Activated naive CD8-positive, alpha-beta T cell treated with anti-CD3 and anti-CD28 coated beads, Interleukin-2, amount 10 ng/mL, durations not matched to agents 7 days and 5 days (primary cell): ENCODE measurements around the gene PPP4C. TPM values are rescaled to one million over a fixed set of nuclear protein-coding genes. Genes with fewer than 3 reads are reported as not detected.
A peak's percentile ranks its signal among the peaks of the same experiment; 100 is the strongest.
"Not testable (repeated sequence)": the region's sequence is repeated elsewhere in the genome, so short reads cannot be mapped to it uniquely, and the experiment has no call there.

ENCODE experiments used
- ATAC-seq: fragments of 150-1000 bp; cut with Tn5 transposase; one replicate; pipeline ENCODE4 v1.10.0; 2021; ENCODE audit warnings: low read depth, moderate library complexity
- POLR2A ChIA-PET: fragments of 350-600 bp; sonication (Branson Sonifier 250); formaldehyde crosslinking; loops from one replicate; lab custom pipeline; 2021; ENCODE audit warnings: antibody characterized with exemption; lab: Charles Lee
- DNase-seq: peaks from one replicate; pipeline ENCODE4 v3.0.0; 2021
- H3K27ac Mint-ChIP-seq: one replicate; pipeline ENCODE4 v1.8.0; 2022; ENCODE audit warnings: mild to moderate bottlenecking, mixed read lengths
- H3K27me3 Mint-ChIP-seq: one replicate; pipeline ENCODE4 v1.8.0; 2022; ENCODE audit warnings: mild to moderate bottlenecking, moderate library complexity, mixed read lengths
- H3K36me3 Mint-ChIP-seq: one replicate; pipeline ENCODE4 v1.8.0; 2021; ENCODE audit warnings: mild to moderate bottlenecking, mixed read lengths
- H3K4me1 Mint-ChIP-seq: one replicate; pipeline ENCODE4 v1.8.0; 2021; ENCODE audit warnings: mixed read lengths
- H3K4me3 Mint-ChIP-seq: one replicate; pipeline ENCODE4 v1.8.0; 2022; ENCODE audit warnings: mild to moderate bottlenecking, moderate library complexity, mixed read lengths
- H3K9me3 Mint-ChIP-seq: one replicate; pipeline ENCODE4 v1.8.0; 2021; ENCODE audit warnings: mixed read lengths
- total RNA-seq, 2 experiments: library from RNA; stranded (reverse); gene quantifications; one replicate each; pipeline ENCODE4 v1.2.3, GENCODE V29; 2021

Gene PPP4C
- total RNA-seq, 2 experiments from 2014 or later, result 123 to 133 TPM

DNA sequence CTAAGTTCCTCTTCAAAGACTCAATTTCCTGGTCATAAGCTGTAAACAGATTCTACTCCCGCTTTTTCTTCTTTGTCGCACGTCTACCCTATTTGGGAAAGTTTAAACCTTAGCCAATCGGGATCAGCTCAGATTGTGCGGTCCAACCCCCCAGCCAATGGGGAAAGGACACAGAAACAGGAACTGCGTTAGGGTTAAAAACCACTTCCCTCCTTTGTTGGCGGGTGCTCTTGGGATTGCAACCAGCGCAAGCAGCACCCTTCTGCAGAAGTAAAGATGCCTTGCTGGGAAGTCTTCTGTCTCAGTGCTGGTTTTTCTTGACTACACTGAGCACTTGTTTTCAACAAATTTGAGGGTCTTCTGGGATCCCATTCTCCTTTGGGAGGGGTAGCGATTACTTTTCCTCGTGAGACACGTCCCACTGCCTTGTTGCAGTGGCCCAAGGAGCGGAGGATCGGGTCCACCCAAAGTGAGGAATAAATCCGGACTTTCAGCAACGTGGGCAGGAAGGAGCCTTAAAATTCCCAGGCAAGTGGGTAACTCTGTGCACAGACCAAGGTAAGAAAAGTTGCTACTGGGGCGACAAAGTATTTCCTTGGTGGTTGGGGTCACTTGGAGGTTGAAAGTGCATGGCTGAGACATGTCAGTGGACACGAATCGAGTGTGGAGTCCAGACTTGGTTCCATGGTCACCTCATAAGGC is 21.2 kb downstream of the PPP4C start:
- POLR2A ChIA-PET, result interaction anchor here (1.2 to 8.1 kb wide), 2 partner anchors 33 to 88 kb away, joined by 3 to 132 read pairs; partner anchors contain the start of gene CORO1A
- H3K27ac Mint-ChIP-seq, result peak overlapping the region; percentile 89
- DNase-seq, result no peak

DNA sequence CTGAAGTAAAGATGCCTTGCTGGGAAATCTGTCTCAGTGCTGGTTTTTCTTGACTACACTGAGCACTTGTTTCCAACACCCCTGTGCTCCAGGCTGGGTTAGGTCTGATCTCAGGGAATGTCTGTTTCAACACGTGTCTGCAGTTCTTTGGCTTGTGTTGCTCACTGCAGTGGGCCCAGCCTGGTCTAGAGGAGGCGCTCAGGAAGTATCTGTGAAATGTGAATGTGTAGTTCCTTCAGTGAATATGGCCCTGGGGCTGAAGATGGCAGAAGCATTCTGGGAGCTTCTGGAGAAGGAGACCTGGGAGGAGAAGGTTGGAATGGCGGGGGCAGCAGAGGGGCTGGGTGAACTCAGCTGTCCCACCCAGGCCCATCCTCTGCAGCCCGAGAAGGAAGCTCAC is 28.3 kb downstream of the PPP4C start:
- POLR2A ChIA-PET, result interaction anchor here (1.4 to 2.3 kb wide), 3 partner anchors 9 to 80 kb away, joined by 3 to 5 read pairs (median 5); partner anchors contain the start of genes CORO1A, GDPD3 and TBX6
- Mint-ChIP-seq H3K9me3 (peaks cover 6% of the 10 kb centered on the region), H3K4me3 (no peak overlapping the region), H3K4me1 (no peaks in the 10 kb centered on the region), H3K27me3 (no peaks in the 10 kb centered on the region), H3K36me3 (peaks cover 25% of the 10 kb centered on the region), H3K27ac (peak overlapping the region; percentile 51)
- ATAC-seq (no peak), DNase-seq (no peak)

More for the DNA sequence above, 21.2 kb downstream of the PPP4C start:
- no peaks in the 10 kb centered on the region for H3K27me3 Mint-ChIP-seq
- H3K9me3 Mint-ChIP-seq, result peaks cover 16% of the 10 kb centered on the region
- peaks cover 30% of the 10 kb centered on the region for H3K36me3 Mint-ChIP-seq
- H3K4me1 Mint-ChIP-seq, result peaks cover 29% of the 10 kb centered on the region
- peak overlapping the region; percentile 68 for H3K4me3 Mint-ChIP-seq
- no peak for ATAC-seq

- peaks cover 4% of the 10 kb centered on the region for H3K9me3 Mint-ChIP-seq
- POLR2A ChIA-PET, result interaction anchor here (0.7 to 2.3 kb wide), 4 partner anchors 9 to 79 kb away, joined by 3 to 5 read pairs (median 5); partner anchors contain the start of genes ALDOA, CORO1A, GDPD3 and TBX6
- no peak for DNase-seq
- H3K4me3 Mint-ChIP-seq, result no peak overlapping the region
- peaks cover 25% of the 10 kb centered on the region for H3K36me3 Mint-ChIP-seq
- peak overlapping the region; percentile 51 for H3K27ac Mint-ChIP-seq
- ATAC-seq, result no peak
- H3K27me3 Mint-ChIP-seq, result no peaks in the 10 kb centered on the region
- H3K4me1 Mint-ChIP-seq, result no peaks in the 10 kb centered on the region
Measured at GRCh38 chr16:30104492-30104891, 28.7 kb downstream of the PPP4C start.

- Mint-ChIP-seq H3K36me3 (peaks cover 32% of the 10 kb centered on the region), H3K4me3 (no peak overlapping the region), H3K4me1 (peaks cover 6% of the 10 kb centered on the region), H3K27me3 (no peaks in the 10 kb centered on the region), H3K9me3 (no peaks in the 10 kb centered on the region), H3K27ac (no peak overlapping the region)
- ATAC-seq (no peak), DNase-seq (no peak)
- POLR2A ChIA-PET, result no interaction called here
Measured at GRCh38 chr16:30108059-30108850, 32.5 kb downstream of the PPP4C start.

- Mint-ChIP-seq H3K36me3 (peaks cover 20% of the 10 kb centered on the region), H3K4me3 (no peak overlapping the region), H3K27me3 (no peaks in the 10 kb centered on the region), H3K9me3 (no peaks in the 10 kb centered on the region), H3K4me1 (peaks cover 9% of the 10 kb centered on the region), H3K27ac (no peak overlapping the region)
- POLR2A ChIA-PET, result interaction anchor here (0.6 to 1.1 kb wide), 4 partner anchors 18 to 73 kb away, joined by 3 read pairs; partner anchors contain the start of genes CORO1A and TBX6
- DNase-seq, result no peak
- ATAC-seq, result no peak
Measured at GRCh38 chr16:30110661-30111060, 34.9 kb downstream of the PPP4C start.

DNA sequence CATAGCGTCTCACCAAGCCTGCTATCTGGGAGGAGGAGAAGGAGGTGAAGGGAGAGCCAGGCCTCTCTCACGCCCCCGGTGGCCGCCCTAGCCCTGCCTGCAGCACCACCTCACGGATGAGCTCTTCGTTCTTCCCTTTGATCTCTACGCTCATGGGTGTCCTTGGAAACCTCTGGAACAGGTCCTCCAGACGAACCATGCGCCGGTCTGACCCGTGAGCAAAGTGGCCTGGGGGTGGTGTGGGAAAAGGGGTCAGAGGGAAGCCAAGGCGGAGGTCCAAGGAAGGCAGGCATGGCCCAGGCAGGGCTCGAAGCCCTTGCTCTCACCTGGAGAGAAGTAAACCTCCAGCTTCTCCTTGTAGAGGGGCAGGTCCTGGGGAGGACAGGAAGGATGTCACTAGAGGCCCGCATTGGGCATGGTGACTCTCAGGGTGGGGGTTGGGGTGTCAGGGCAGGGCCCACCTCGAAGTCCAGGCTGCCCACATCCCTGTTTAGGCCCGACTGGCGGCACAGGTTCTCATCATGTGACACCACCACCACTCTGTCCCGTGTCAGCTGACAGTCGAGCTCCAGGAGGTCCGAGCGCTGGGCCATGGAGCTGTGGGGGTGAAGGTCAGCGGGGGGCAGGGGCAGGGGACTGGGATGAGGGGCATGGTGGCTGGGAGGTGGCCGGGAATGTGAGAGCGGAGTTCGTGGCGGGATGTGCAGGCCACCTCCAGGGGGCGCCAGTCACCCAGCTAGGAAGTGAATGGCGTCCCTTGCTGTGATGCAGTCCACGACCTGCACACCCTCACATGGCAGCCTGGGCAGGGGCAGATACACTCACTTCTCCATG is 36.6 kb downstream of the PPP4C start:
- no peaks in the 10 kb centered on the region for H3K27me3 Mint-ChIP-seq
- POLR2A ChIA-PET, result interaction anchor here (0.8 to 4.8 kb wide), 7 partner anchors 8 to 295 kb away, joined by 3 to 30 read pairs (median 4); partner anchors contain the start of genes CORO1A, MAPK3 and ZNF771
- peaks cover 17% of the 10 kb centered on the region for H3K36me3 Mint-ChIP-seq
- peak; percentile 75 for DNase-seq
- peak overlapping the region; percentile 64 for H3K27ac Mint-ChIP-seq
- no peaks in the 10 kb centered on the region for H3K9me3 Mint-ChIP-seq
- peaks cover 9% of the 10 kb centered on the region for H3K4me1 Mint-ChIP-seq
- ATAC-seq, result peak; percentile 50
- H3K4me3 Mint-ChIP-seq, result no peak overlapping the region

DNA sequence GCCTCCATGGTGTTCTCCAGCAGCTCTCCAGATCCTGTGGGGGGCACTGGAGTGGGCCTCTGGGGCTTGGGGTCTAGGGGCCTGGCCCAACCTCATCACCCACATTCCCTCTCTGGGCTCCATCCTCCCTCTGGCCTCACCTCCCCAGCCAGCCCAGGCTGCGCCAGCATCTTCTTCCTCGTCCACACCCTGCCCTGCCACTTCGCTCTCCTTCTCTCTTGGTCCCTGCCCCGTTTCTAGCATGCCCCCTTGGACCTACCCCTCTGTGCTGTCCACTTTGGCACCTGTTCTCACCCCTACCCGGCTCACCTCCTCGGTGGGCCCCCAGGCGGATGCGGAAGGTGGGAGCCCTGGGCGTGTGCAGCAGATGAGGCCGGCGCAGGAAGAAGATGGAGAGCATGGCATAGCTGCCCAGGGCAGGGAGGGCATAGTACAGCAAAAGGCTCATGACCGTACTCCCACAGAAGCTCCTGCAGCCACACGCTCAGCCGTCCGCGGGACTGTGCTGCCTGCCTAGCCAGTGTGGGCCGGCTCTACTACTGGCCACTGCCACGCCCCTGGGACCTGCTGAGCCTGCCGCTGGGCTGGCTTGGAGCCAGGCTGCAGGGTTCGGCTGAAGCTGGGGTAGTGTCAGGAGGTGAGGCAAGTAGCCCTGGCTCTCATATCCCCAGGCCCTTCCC is 37.4 kb downstream of the PPP4C start, which contains the start of gene GDPD3:
TSS of gene GDPD3 (minus strand) at position 507 of the 680 bp plus-strand sequence. CDS start at position 448, 59 bp downstream.
- Mint-ChIP-seq H3K4me3 (no peak within 1 kb of the TSS), H3K9me3 (no peaks in the 10 kb centered on the region), H3K27ac (peak within 1 kb of the TSS; percentile 64), H3K27me3 (no peaks in the 10 kb centered on the region), H3K4me1 (peaks cover 9% of the 10 kb centered on the region), H3K36me3 (peaks cover 13% of the 10 kb centered on the region)
- DNase-seq, result no peak
- no peak for ATAC-seq
- POLR2A ChIA-PET, result interaction anchor here (1.0 to 4.8 kb wide), 4 partner anchors 8 to 72 kb away, joined by 3 to 30 read pairs (median 8); partner anchors contain the start of gene CORO1A

- POLR2A ChIA-PET, result interaction anchor here (1.0 to 4.8 kb wide), 3 partner anchors 11 to 72 kb away, joined by 4 to 30 read pairs (median 5); partner anchors contain the start of gene CORO1A
- no peak for DNase-seq
- Mint-ChIP-seq H3K36me3 (peaks cover 13% of the 10 kb centered on the region), H3K27me3 (no peaks in the 10 kb centered on the region), H3K27ac (peak overlapping the region; percentile 21), H3K4me3 (no peak overlapping the region), H3K4me1 (peaks cover 9% of the 10 kb centered on the region), H3K9me3 (no peaks in the 10 kb centered on the region)
- no peak for ATAC-seq
Measured at GRCh38 chr16:30113711-30114333, 38.0 kb downstream of the PPP4C start.

DNA sequence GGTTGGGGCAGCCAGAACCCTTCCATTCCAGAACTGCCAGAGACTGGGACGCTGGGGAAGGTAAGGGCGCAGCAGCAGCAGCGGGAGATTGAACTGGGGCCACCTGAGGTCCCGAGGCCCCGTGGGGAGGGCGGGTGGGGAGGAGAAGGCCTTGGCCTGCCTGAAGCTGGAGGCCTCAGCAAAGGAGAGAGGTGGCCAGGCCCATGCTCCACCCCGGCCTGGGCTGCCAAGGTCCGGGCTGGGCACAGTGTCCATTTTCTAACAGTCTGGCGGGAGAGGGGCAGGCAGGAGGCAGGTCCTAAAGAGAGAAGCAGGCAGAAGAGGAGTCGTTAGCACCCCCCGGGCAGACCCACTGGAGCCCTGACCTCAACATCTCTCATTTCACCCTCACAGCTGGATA is 38.6 kb downstream of the PPP4C start:
- POLR2A ChIA-PET, result interaction anchor here (1.0 to 4.8 kb wide), 3 partner anchors 11 to 71 kb away, joined by 4 to 30 read pairs (median 5); partner anchors contain the start of gene CORO1A

GRCh38 chr16:30114833-30115232 is 39.0 kb downstream of the PPP4C start:
- DNase-seq, H3K9me3 Mint-ChIP-seq, H3K27me3 Mint-ChIP-seq, ATAC-seq: not testable (repeated sequence)
- Mint-ChIP-seq H3K27ac (peak overlapping the region; percentile 56), H3K4me3 (peak overlapping the region; percentile 8), H3K36me3 (peaks cover 19% of the 10 kb centered on the region), H3K4me1 (peaks cover 10% of the 10 kb centered on the region)
- POLR2A ChIA-PET, result interaction anchor here (1.0 to 4.8 kb wide), 2 partner anchors 68 to 70 kb away, joined by 4 to 30 read pairs; partner anchors contain the start of gene CORO1A

More for the DNA sequence above, 38.6 kb downstream of the PPP4C start:
- no peak for DNase-seq
- peaks cover 9% of the 10 kb centered on the region for H3K4me1 Mint-ChIP-seq
- no peaks in the 10 kb centered on the region for H3K9me3 Mint-ChIP-seq
- peaks cover 16% of the 10 kb centered on the region for H3K36me3 Mint-ChIP-seq
- H3K27me3 Mint-ChIP-seq, result no peaks in the 10 kb centered on the region
- H3K4me3 Mint-ChIP-seq, result peak overlapping the region; percentile 8
- ATAC-seq, result no peak
- no peak overlapping the region for H3K27ac Mint-ChIP-seq

DNA sequence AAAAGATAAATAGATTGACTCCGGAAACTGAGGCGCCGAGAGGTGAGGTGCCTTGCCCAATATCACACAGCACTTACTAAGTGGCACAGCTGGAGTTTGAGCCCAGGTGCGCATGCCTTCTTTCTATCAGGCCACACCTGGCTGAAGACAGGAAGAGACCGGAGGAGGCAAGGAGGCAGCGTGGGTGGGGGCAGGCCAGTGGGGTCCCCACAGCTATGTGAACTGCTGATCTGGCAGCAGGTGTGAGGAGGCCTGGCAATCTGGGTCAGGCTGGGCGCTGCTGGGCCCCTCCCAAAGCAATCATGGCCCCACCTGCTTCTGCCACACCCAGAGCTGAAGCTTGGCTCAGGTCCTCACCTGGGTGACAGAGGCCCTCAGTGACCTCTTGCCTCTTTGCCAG is 39.4 kb downstream of the PPP4C start:
- no peaks in the 10 kb centered on the region for H3K27me3 Mint-ChIP-seq
- H3K9me3 Mint-ChIP-seq, result no peaks in the 10 kb centered on the region
- no peak overlapping the region for H3K4me3 Mint-ChIP-seq
- DNase-seq (no peak), ATAC-seq (peak; percentile 10)
- peak overlapping the region; percentile 56 for H3K27ac Mint-ChIP-seq
- H3K36me3 Mint-ChIP-seq, result peaks cover 22% of the 10 kb centered on the region
- POLR2A ChIA-PET, result interaction anchor here (0.5 to 4.8 kb wide), 2 partner anchors 70 to 442 kb away, joined by 3 to 30 read pairs; no protein-coding TSS in a partner anchor
- peaks cover 14% of the 10 kb centered on the region for H3K4me1 Mint-ChIP-seq
